GM10266 (cell line): Measurements from ENCODE around the gene NLRC3.

Source experiments
- DNase-seq: peaks from one replicate; pipeline ENCODE4 v3.0.0; 2012; ENCODE audit errors: extremely low spot score
- TF ChIP-seq, protein P1 (sequence below): IDR thresholded peaks from 2 replicates; pipeline ENCODE4 v1.5.1; 2012; ENCODE audit warnings: mild to moderate bottlenecking, low read depth; ENCODE audit not compliant: control insufficient read depth, insufficient read depth; ENCODE audit errors: missing control alignments

NLRC3 gene

DNA sequence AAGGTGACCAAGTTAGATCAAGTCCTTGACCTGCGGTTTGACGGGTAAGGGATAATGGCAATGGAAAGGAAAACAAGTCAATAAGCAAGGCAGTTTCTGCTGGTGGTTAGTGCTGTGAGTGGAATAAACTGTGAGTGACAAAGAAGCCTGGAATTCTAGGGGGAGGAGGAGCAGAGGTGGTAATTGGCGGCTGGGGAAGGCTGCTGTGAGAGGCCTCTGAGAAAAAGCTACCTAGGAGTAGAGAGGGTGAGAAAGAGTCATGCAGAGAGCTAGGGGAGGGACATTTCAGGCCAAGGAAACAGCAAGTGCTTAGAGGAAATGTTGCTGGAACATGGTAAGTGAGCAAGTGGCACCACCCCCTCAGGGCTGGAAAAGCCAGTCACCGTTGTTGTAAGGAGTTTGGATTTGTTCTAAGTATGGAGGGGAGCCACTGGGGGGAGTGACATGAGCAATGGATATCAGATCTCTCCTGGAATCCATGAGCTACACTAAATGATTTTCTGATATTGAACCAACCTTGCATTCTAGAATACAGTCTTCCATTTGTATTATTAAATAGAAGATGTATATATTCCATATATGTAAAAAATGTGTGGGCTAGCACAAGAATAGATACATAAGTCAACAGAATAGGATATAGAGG, 6.7 kb downstream of the NLRC3 start:
- DNase-seq, result no peak
- TF ChIP-seq, protein P1, sequence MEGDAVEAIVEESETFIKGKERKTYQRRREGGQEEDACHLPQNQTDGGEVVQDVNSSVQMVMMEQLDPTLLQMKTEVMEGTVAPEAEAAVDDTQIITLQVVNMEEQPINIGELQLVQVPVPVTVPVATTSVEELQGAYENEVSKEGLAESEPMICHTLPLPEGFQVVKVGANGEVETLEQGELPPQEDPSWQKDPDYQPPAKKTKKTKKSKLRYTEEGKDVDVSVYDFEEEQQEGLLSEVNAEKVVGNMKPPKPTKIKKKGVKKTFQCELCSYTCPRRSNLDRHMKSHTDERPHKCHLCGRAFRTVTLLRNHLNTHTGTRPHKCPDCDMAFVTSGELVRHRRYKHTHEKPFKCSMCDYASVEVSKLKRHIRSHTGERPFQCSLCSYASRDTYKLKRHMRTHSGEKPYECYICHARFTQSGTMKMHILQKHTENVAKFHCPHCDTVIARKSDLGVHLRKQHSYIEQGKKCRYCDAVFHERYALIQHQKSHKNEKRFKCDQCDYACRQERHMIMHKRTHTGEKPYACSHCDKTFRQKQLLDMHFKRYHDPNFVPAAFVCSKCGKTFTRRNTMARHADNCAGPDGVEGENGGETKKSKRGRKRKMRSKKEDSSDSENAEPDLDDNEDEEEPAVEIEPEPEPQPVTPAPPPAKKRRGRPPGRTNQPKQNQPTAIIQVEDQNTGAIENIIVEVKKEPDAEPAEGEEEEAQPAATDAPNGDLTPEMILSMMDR, result no peak

DNA sequence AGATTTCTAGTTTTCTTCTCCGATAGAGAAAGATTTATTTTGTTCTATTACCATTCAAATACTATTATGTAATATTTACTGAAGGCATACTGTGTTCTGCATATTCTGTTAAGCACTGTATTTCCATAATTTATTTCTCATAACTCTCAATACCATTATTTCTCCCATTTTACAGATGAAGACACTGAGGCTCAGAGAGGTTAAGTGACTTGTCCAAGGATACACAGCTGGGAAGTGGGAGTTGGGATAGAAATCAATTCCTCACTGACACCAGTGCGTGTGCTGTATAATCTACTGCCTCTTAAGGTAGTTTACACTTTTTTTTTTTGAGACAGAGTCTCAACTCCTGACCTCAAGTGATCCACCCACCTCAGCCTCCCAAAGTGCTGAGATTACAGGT, 7.4 kb downstream of the NLRC3 start:
- no peak for DNase-seq
- TF ChIP-seq, protein P1, result no peak

DNA sequence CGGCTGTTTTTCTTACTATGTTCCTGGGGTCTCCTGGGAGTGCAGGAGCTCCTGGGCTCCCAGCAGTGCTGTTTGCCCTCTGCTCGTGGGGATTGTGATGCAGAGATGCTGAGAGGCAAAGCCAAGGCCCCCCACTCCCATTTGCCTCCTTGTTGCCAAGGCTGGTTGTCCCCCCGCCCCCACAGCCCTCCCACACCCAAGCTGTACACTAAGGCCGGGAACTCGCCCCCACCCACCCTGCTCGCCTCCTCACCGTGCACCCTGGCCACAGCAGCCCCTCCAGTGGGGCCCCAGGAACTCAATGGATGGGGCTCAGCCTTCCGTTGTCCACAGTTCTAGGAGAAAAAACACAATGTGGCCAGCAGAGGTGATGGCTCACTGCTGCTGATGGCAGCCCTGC, 10.2 kb downstream of the NLRC3 start:
- TF ChIP-seq, protein P1, result no peak
- no peak for DNase-seq

DNA sequence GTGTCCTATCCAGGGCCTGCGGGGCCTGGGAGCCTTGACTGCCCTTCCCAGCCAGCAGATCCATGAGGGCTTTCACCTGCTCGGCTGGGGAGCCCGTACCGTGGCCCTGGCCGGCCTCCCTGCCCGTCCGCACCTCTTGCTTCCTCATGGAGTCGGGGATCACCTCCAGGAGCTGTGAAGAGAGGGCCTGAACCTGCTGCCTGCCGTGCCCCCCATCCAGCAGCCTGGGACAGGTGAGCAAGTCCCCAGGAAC, 12.4 kb downstream of the NLRC3 start:
- no peak for DNase-seq
- TF ChIP-seq, protein P1, result no peak

DNA sequence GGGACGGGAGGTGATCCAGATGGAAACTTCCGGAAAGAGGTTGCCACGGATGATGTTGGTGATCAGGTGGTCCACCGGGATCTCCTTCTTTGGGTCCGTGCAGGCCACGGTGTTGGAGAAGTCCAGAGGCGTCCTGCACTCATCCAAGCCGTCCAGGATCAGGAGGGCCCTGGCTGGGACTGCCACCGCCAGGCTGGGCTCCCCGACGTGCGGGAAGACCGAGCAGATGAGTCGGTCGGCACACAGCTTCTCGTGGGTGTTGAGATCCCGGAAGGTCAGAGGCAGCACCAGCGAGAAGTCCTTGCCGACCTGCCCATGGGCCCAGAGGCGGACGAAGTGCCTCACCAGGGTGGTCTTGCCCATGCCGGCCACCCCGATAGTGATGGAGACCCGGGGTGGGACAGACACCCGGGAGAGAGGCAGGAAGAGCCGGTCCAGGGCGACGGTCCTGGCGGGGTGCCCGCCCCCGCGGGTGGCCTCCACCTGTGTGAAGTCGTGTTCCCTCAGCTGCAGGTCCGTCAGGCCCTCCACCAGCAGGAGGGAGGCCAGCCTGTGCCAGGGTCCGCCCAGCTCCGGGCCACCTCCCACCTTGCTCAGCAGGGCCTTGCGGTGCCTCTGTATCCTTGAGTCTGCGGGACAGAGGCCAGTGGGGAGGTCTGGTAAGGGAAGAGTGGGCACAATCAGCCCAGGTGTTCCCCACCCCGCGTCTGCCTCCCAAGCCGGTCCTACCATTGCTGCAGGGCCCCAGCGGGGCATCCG, 12.9 kb downstream of the NLRC3 start:
- TF ChIP-seq, protein P1, result no peak

DNA sequence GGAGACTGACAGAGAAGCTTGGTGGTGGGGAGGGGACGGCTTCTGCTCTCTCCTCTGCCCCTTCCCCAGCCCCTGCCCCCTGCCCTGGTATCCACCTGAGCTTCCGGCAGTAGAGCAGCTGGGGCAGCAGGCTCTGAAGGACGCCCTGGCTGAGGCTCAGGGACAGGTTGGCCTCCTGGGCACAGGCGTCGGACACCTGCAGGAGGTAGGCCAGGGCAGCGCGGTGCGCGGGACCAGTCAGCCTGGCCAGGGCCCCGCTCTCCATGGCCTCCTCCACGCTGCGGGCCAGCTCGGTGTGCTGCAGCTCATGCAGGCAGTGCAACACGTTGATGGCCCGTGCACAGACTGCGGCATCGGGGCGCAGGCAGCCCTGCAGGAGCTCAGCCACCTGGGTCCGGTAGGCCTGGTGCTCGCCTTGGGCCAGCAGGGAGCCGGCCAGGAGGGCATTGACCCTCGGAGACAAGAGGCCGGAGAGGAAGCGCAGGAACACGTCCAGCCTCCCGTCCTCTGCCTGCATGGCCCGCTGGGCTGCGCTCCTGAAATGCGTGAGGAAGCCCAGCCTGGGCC, 14.2 kb downstream of the NLRC3 start:
- TF ChIP-seq, protein P1, result no peak
- DNase-seq, result no peak

More for the DNA sequence above, 12.9 kb downstream of the NLRC3 start:
- DNase-seq, result no peak

DNA sequence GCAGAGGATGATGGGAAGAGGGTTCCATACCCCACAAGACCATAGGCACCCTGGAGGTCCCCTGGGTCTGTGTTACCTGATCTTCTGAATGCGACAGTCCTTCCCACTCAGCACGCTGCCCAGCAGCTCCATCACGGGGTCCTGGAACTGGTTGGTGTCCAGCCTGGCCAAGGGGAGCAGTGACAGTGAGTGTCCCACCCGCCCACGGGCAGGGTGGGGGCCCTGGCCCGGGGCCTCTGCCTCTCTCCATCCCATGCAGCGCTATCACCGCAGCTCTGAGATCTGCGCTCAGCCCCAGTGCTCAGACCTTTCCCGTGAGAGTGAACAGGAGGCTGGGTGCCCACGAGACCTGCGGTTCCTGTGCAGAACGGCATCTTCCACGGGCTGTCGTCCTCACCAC, 15.6 kb downstream of the NLRC3 start:
- TF ChIP-seq, protein P1, result no peak
- no peak for DNase-seq
